HG02763 (cell line): ENCODE results near the gene PPP1R14C.

Experiments used
- ATAC-seq: cut with Tn5 transposase; IDR thresholded peaks from one replicate; pipeline ENCODE4 v1.9.1; 2021; ENCODE audit warnings: mild to moderate bottlenecking, moderate library complexity; ENCODE audit not compliant: unreplicated experiment

PPP1R14C gene

DNA sequence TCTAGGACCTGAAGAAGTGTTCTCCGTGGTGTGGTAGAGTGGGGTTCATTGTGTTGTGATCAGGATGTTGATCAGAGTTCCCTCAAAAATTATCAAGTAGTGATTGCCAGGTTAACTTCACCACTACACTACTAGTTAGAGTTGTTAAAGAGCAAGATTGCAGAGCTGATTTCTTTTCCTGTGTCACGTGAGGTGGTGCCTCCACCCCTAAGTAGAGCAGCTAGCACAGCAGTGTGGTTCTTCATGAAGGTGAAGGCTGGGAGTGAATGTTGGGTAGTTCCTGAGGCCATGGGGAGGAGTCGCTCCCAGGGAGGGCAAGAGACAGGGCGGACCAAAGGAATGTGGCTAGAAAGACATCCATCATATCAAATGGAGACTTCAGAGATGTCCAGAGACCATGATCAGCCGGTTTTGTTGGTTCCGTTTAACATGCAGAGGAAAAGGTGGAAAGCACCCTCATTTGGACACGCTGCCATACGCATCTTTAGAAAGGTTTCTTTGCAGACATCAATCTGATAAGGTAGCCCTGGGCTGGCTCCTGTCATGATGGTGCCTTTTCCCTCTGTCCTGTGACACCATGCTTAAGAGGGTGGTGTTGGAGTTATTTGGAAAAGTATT, 146.7 kb downstream of the PPP1R14C start:
- ATAC-seq: no peak

- no peak for ATAC-seq
These were observed 147.6 kb downstream of the PPP1R14C start for GRCh38 chr6:150290429-150290828.

- ATAC-seq: no peak
These were observed 149.3 kb downstream of the PPP1R14C start for GRCh38 chr6:150291968-150292710.

DNA sequence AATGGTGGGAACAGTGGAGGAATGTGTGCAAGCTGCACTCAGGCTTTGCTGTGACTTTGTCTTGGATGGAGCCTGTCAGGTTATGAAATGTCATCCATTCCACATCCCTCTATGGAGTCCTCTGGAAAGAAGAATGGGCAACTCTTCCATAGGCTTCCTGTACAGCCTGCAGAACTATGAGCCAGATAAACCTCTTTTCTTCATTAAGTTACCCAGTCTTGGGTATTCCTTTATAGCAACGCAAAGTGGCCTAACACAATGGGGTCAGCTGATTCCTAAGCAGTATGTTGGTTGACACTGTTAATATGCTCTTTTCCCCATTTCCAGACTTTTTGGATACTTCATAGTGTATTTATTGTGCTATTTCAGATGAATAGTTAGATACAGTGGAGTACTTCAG, 150.2 kb downstream of the PPP1R14C start:
- ATAC-seq: no peak

GRCh38 chr6:150293423-150294173, 150.8 kb downstream of the PPP1R14C start:
- no peak for ATAC-seq

DNA sequence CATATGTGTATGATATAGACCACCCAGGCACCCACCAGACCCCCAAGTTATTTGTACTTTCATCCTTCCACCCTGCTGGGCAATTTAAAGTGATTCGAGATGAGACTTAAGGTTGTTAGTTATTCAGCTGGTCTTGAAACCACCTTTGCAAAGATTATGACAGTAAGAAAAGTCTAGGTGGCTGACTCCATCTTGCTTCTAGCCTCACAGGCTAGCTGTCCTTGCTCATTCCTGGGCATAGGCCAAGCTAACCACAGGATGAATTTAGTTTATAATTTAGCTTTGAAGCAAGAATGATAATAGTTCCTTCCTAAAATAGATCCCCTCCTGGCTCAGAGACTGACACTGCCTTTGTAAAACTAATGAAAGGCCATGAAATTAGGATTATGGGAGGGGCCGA, 154.0 kb downstream of the PPP1R14C start:
- no peak for ATAC-seq

DNA sequence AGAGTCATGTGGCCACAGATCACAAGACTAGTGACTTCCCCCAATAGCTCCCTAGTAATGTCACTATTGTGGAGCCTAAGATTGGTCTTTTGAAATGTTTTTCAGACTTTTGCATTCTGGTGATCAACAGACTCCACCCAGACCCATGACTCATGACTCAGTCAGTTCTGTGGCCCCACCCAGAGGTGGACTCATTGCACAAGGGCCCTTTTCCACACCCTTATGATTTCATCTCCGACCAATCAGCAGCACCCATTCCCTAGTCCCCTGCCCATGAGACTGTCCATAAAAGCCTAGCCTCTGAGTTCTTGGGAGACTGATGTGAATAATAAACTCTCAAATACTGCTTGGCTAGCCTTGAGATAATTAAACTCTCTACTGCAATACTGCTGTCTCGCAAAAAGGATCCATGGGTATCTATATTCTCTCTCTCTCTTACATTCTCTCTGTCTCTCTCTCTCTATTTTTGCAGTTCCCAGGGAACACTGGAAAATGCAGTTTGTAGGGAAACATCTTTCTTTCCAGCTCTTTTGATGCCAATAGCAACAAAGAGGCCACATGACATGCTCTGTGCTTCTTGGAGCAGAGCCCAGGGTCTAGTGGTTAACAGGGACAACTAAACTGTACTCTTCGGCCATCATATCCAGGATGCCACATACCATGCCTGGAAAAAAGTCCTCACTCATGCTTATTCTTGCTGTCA, 154.6 kb downstream of the PPP1R14C start:
- no peak for ATAC-seq

DNA sequence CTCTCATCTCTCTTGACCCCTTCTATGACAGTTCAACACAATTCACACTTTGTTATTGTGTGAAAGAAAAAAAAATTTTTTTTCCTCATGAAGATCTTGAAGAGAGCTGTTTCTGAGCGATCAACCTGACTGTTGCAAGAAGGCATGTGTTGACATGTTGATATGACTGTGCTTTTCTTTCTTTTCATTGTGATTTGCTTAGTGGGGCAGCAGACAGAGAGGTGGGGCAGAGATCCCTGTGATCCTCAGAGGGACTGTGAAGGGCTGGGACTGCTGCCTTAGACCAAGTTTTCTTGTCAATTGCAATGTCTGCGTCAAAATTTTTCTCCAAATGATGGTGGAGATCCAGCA, 155.2 kb downstream of the PPP1R14C start:
- no peak for ATAC-seq

DNA sequence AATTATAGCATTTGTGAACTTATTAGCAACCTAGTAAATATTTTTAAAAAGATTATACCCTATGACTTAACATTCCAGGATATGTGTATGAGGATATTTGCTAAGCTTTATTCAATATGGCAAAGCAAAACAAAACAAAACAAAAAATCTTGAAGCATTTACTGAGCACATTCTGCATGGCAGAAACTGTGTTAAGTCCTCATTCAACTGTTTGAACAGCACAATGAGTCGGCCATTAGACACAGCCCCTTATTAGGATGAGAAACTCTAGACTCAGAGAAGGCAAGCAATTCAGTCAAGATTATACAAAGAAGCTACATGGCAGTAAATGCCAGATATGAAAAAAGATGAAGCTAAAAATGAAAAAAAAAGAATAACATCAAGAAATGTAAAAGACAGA, 155.8 kb downstream of the PPP1R14C start:
- ATAC-seq: no peak
